GM12892 (cell line): ENCODE data around the gene TAF6.

ENCODE experiments used
- POLR2A ChIP-seq: IDR thresholded peaks from 2 replicates; pipeline ENCODE4 v1.6.1; 2011; ENCODE audit warnings: low read depth, low read length, control low read depth
- POLR2AphosphoS5 ChIP-seq: IDR thresholded peaks from 2 replicates; pipeline ENCODE4 v1.6.1; 2011; ENCODE audit warnings: low read depth, low read length, control low read depth

DNA sequence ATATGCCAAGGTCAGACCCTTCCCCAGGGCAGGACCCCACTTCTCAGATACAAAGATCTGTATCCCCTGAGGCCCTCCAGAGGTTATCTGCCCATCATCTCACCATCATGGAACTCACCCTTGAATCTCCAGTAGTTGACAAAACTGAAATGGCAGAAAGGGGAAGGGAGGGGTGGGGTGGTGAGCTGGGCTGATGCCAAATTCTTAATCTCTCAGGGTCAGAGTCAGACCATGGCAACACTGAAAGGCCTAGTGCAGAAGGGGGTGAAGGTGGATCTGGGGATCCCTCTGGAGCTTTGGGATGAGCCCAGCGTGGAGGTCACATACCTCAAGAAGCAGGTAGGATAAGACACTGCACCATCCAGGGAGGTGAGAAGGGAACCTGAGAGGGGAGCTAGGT, 3.4 kb upstream of the TAF6 start:
- TF ChIP-seq POLR2A (no peak), POLR2AphosphoS5 (no peak)
